ENCODE results near the gene SPAG6. TPM values are rescaled to one million over a fixed set of nuclear protein-coding genes. Genes with fewer than 3 reads are reported as not detected.

SPAG6 gene
- total and polyA plus RNA-seq, 12 donors: 0.01 TPM; not detected in 11

DNA sequence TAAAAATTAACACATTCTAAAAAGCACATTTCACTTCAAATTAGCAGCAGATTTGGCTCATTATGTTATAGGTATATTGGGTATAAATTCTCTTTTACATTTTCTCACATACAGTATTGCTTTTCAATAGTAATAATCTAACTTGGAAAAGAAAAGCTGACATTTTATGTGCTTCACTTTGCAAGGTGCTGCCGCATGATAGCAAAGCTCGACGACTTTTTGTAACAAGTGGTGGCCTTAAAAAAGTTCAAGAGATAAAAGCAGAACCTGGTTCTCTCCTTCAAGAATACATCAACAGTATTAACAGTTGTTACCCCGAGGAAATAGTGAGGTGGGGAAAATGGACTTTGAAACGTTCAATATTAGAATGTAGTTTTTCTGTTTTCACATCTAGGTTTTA is 65.5 kb downstream of the SPAG6 start:
- 80 to 88% methylated on average over 5 of the region's 5 CpGs for WGBS, 2 donors
- peaks cover 0 to 3% (median 0%) of the 10 kb centered on the region in 11 donors for H3K9me3 ChIP-seq
- DNase-seq (no peak), ATAC-seq (no peak)
- H3K27ac ChIP-seq: no peak overlapping the region
- no peak overlapping the region for H3K4me3 ChIP-seq
- no peak for TF ChIP-seq CTCF (IDR thresholded peaks at IDR 0.05)
- H3K27me3 ChIP-seq: no peaks in the 10 kb centered on the region
- intact Hi-C loops (cut with DNase I): no loop called here
- H3K36me3 ChIP-seq: no peaks in the 10 kb centered on the region
- no peaks in the 10 kb centered on the region for H3K4me1 ChIP-seq

DNA sequence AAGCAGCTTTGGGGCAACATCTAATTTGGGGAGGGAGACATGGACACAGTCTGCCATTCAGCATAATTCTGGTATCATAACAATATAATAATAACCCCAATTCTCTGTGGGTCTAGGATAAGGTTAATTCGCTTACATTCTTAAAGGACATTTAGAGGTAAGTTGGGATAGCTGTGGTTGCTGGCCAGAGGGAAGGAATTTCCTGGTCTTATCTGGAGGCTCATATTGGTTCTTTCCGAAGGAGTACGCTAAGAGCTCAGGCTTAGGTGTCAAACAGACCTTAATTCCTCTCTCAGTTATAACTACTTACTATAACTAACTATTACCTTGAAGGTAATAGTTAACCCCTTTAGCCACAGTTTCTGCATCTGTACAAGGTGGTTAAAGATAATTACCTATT is 68.8 kb downstream of the SPAG6 start:
- 84 to 87% methylated on average over 3 of the region's 3 CpGs for WGBS, 2 donors
- Histone ChIP-seq H3K27ac (no peak overlapping the region), H3K4me3 (no peak overlapping the region), H3K27me3 (no peaks in the 10 kb centered on the region), H3K4me1 (no peaks in the 10 kb centered on the region), H3K9me3 (no peaks in the 10 kb centered on the region), H3K36me3 (no peaks in the 10 kb centered on the region)
- ATAC-seq (no peak), DNase-seq (no peak)
- intact Hi-C loops (cut with DNase I): no loop called here
- TF ChIP-seq CTCF (IDR thresholded peaks at IDR 0.05): no peak

GRCh38 chr10:22415072-22415471 is 69.8 kb downstream of the SPAG6 start:
- H3K4me3 ChIP-seq: no peak overlapping the region
- TF ChIP-seq CTCF (IDR thresholded peaks at IDR 0.05): no peak
- WGBS, 2 donors: 95 to 96% methylated on average over 2 of the region's 2 CpGs
- H3K36me3 ChIP-seq: no peaks in the 10 kb centered on the region
- H3K9me3 ChIP-seq: no peaks in the 10 kb centered on the region
- H3K27ac ChIP-seq: no peak overlapping the region
- ATAC-seq: no peak
- intact Hi-C loops (cut with DNase I): no loop called here
- no peaks in the 10 kb centered on the region for H3K4me1 ChIP-seq
- DNase-seq: no peak
- no peaks in the 10 kb centered on the region for H3K27me3 ChIP-seq

DNA sequence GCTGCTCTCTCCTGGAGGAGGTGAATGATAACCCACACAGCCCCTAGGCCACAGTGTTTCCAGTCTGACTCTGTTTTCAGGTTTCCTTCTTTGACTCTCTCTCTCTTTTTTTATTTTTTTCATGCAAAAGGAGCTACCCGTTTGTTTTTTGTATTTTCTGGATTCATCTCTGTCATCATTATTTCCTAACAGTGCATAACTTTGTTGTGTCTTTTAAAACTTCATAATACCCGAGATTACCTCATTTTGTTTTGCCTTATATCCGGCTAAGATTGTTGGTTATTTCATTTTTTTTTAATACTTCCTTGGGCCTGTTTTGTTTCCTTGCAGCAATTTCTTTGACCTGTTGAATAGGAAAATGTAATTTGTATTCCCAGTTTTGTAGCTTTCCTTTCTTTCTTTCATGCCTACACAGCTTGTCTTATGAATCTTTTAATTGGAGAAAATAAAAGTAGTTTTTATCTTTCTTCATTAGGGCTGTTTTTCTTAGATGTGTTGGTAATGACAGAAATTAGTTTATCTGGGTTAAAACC is 72.5 kb downstream of the SPAG6 start:
- no peak for DNase-seq
- no peak for ATAC-seq
- Histone ChIP-seq H3K4me1 (no peaks in the 10 kb centered on the region), H3K4me3 (no peak overlapping the region), H3K27ac (no peak overlapping the region), H3K27me3 (no peaks in the 10 kb centered on the region), H3K36me3 (no peaks in the 10 kb centered on the region), H3K9me3 (no peaks in the 10 kb centered on the region)
- TF ChIP-seq CTCF (IDR thresholded peaks at IDR 0.05): no peak
- intact Hi-C loops (cut with DNase I): no loop called here
- WGBS, 2 donors: 60 to 68% methylated on average over 3 of the region's 3 CpGs
